HepG2 (cell line): ENCODE data around the gene MRPL20. TPM values are rescaled to one million over a fixed set of nuclear protein-coding genes. Genes with fewer than 3 reads are reported as not detected.

ENCODE experiments used
- CAMTA2 ChIP-seq: sonication (generic); formaldehyde crosslinking; IDR thresholded peaks from 2 replicates; pipeline ENCODE4 v1.4.0; 2020; ENCODE audit warnings: mild to moderate bottlenecking, missing genetic modification reagents, borderline replicate concordance
- HMG20B ChIP-seq: conservative IDR thresholded peaks from 2 replicates; pipeline ENCODE4 v1.6.1; 2016; ENCODE audit warnings: missing genetic modification reagents, missing compliant biosample characterization
- HMGXB3 ChIP-seq: sonication (generic); formaldehyde crosslinking; IDR thresholded peaks from 2 replicates; pipeline ENCODE4 v1.4.0; 2020; ENCODE audit warnings: missing genetic modification reagents, borderline replicate concordance
- NR2F1 ChIP-seq, 2 experiments: fragments of 450-650 bp in 1 of 2; formaldehyde crosslinking in 1 of 2; IDR thresholded peaks; 2 replicates each; pipeline versions ENCODE4 v1.5.0 to v1.6.1; 2016 to 2020; ENCODE audit warnings: mild to moderate bottlenecking in 1 of 2, missing compliant biosample characterization in 1 of 2, missing genetic modification reagents in 1 of 2, moderate library complexity in 1 of 2
- POLR2AphosphoS5 ChIP-seq: IDR thresholded peaks from 2 replicates; pipeline ENCODE4 v1.6.1; 2012; ENCODE audit warnings: low read depth, low read length
- SIX1 ChIP-seq: sonication (generic); formaldehyde crosslinking; IDR thresholded peaks from 2 replicates; pipeline ENCODE4 v1.4.0; 2020; ENCODE audit warnings: missing genetic modification reagents, borderline replicate concordance
- YEATS4 ChIP-seq: sonication (generic); formaldehyde crosslinking; IDR thresholded peaks from 2 replicates; pipeline ENCODE4 v1.4.0; 2020; ENCODE audit warnings: missing genetic modification reagents, borderline replicate concordance
- ZC3H4 ChIP-seq: sonication (generic); formaldehyde crosslinking; IDR thresholded peaks from 2 replicates; pipeline ENCODE4 v1.4.0; 2020; ENCODE audit warnings: missing genetic modification reagents, borderline replicate concordance
- ZFP36L1 ChIP-seq: sonication (generic); formaldehyde crosslinking; IDR thresholded peaks from 2 replicates; pipeline ENCODE4 v1.8.0; 2022; ENCODE audit warnings: mild to moderate bottlenecking, missing genetic modification reagents, moderate library complexity
- ZIK1 ChIP-seq: sonication (generic); formaldehyde crosslinking; IDR thresholded peaks from 2 replicates; pipeline ENCODE4 v1.5.0; 2020; ENCODE audit warnings: mild to moderate bottlenecking, low read depth, missing genetic modification reagents, borderline replicate concordance
- ZNF232 ChIP-seq: sonication (generic); formaldehyde crosslinking; IDR thresholded peaks from 2 replicates; pipeline ENCODE4 v1.4.0; 2020; ENCODE audit warnings: missing genetic modification reagents, borderline replicate concordance
- ZNF44 ChIP-seq: sonication (generic); formaldehyde crosslinking; IDR thresholded peaks from 2 replicates; pipeline ENCODE4 v1.5.1; 2020; ENCODE audit warnings: mild to moderate bottlenecking, missing genetic modification reagents
- ZNF550 ChIP-seq: sonication (generic); formaldehyde crosslinking; IDR thresholded peaks from 2 replicates; pipeline ENCODE4 v1.4.0; 2020; ENCODE audit warnings: mild to moderate bottlenecking, missing genetic modification reagents, borderline replicate concordance
- polyA plus RNA-seq, 8 experiments: library from polyadenylated mRNA; depleted of rRNA in 3 of 8; stranded (reverse) in 7 of 8; unstranded in 1 of 8; fragments of >200 nt; fragmentation: Illumina TruSeq in 4 of 8; extraction: Trizol in 4 of 8; gene quantifications; 2 replicates each; pipeline versions ENCODE4 v1.2.1 to v1.2.3, GENCODE V29; 2011 to 2016; ENCODE audit warnings: low read depth in 4 of 8, missing spikeins in 1 of 8, mixed read lengths in 1 of 8; ENCODE audit not compliant: insufficient read depth in 1 of 8
- total RNA-seq, 5 experiments: library from RNA; depleted of rRNA; stranded (reverse); fragments of >200 nt; fragmentation: Illumina TruSeq; extraction: Trizol; gene quantifications; 2 replicates each; pipeline ENCODE4 v1.2.3, GENCODE V29; 2016; ENCODE audit warnings: low read depth in 1 of 5
- TF ChIP-seq, protein P1 (sequence below): sonication (generic); formaldehyde crosslinking; IDR thresholded peaks from 2 replicates; pipeline ENCODE4 v1.8.1; 2023; ENCODE audit warnings: mild to moderate bottlenecking, moderate library complexity, missing genetic modification reagents
- TF ChIP-seq, protein P2 (sequence below): sonication (generic); formaldehyde crosslinking; IDR thresholded peaks from 2 replicates; pipeline ENCODE4 v1.4.0; 2020; ENCODE audit warnings: mild to moderate bottlenecking, missing genetic modification reagents
- TF ChIP-seq, protein P3 (sequence below): sonication (generic); formaldehyde crosslinking; IDR thresholded peaks from 2 replicates; pipeline ENCODE4 v1.4.0; 2020; ENCODE audit warnings: missing genetic modification reagents
- TF ChIP-seq, protein P4 (sequence below): sonication (generic); formaldehyde crosslinking; IDR thresholded peaks from 2 replicates; pipeline ENCODE4 v1.4.0; 2020; ENCODE audit warnings: low read depth, mild to moderate bottlenecking, missing genetic modification reagents

The MRPL20 gene
- total and polyA plus RNA-seq, 2 of the 13 experiments (the other 11 are each of a cell fraction or from before 2014, with no cell fraction given) = 59.2 to 127 TPM

DNA sequence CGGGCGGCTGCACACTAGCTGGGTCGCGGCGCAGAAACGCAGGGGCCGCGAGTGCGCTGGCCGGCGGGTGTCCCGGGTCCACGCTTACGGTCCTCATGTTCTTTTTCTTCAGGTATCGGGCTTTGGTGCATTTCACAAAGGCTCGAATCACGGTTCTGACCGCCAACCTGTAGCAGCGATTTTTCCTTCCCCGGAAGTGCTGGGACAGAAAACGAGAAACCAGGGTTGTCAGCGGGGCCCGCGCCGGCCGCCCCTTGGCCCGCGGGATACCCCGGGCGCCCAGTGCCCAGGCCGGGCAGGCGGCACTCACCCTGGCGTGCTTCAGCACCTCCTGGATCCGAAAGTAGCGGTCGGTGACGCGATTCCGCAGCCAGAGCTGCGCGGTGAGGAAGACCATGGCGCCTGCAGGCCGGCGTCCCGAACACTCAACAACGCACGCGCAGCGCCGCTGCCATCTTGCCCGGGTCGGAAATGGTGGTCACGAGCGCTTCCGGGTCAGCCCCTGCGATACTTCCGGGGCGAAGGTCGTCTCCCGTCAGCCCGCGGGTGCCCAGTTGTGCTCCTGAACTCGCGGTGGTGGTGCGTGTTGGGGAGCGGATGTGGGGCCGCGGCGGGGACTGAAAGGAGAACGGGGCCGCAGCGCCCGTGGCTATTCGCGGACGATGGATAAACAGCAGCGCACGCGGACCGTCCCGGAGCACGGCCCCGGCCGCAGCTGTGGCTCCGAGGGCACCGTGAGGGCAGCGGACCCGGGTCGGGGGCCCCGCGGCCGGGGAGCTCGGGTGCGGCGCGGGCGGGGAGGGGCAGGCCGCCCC, at the start of gene MRPL20 (continued):
- TF ChIP-seq HMGXB3 = peak; percentile 68; the same call in 1 of the 2 replicates
- TF ChIP-seq, protein P1, sequence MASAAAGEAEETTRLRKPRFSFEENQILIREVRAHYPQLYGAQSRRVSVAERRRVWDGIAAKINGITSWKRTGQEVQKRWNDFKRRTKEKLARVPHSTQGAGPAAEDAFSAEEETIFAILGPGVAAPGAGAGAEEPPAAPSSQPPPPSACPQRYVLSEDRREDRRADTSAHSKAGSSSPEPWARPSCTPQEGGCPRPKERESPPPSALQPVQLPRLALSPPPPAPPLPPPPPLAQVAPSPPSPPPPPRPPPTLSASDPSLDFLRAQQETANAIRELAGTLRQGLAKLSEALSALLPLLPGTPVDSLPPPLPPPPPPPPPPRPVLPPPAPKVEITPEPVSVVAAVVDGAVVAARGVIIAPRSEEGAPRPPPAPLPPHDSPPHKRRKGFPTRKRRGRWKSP = no peak; the same call in 1 of the 2 replicates
- TF ChIP-seq CAMTA2 (CRISPR knock-in tag) = peak; percentile 84; the same call in 1 of the 2 replicates
- TF ChIP-seq, protein P2, sequence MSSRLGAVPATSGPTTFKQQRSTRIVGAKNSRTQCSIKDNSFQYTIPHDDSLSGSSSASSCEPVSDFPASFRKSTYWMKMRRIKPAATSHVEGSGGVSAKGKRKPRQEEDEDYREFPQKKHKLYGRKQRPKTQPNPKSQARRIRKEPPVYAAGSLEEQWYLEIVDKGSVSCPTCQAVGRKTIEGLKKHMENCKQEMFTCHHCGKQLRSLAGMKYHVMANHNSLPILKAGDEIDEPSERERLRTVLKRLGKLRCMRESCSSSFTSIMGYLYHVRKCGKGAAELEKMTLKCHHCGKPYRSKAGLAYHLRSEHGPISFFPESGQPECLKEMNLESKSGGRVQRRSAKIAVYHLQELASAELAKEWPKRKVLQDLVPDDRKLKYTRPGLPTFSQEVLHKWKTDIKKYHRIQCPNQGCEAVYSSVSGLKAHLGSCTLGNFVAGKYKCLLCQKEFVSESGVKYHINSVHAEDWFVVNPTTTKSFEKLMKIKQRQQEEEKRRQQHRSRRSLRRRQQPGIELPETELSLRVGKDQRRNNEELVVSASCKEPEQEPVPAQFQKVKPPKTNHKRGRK (CRISPR knock-in tag) = no peak
- TF ChIP-seq ZNF550 = no peak
- TF ChIP-seq SIX1 (CRISPR knock-in tag) = no peak
- TF ChIP-seq, protein P3, sequence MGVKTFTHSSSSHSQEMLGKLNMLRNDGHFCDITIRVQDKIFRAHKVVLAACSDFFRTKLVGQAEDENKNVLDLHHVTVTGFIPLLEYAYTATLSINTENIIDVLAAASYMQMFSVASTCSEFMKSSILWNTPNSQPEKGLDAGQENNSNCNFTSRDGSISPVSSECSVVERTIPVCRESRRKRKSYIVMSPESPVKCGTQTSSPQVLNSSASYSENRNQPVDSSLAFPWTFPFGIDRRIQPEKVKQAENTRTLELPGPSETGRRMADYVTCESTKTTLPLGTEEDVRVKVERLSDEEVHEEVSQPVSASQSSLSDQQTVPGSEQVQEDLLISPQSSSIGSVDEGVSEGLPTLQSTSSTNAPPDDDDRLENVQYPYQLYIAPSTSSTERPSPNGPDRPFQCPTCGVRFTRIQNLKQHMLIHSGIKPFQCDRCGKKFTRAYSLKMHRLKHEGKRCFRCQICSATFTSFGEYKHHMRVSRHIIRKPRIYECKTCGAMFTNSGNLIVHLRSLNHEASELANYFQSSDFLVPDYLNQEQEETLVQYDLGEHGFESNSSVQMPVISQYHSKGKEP (CRISPR knock-in tag) = peak; percentile 66; the same call in 1 of the 2 replicates
- TF ChIP-seq ZC3H4 (CRISPR knock-in tag) = peak; percentile 78; the same call in 1 of the 2 replicates
- TF ChIP-seq, protein P4, sequence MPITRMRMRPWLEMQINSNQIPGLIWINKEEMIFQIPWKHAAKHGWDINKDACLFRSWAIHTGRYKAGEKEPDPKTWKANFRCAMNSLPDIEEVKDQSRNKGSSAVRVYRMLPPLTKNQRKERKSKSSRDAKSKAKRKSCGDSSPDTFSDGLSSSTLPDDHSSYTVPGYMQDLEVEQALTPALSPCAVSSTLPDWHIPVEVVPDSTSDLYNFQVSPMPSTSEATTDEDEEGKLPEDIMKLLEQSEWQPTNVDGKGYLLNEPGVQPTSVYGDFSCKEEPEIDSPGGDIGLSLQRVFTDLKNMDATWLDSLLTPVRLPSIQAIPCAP (CRISPR knock-in tag) = peak; percentile 53; the same call in 1 of the 2 replicates
- TF ChIP-seq HMG20B (CRISPR knock-in tag) = no peak
- TF ChIP-seq ZIK1 (CRISPR knock-in tag) = peak; percentile 89; the same call in 1 of the 2 replicates
- no peak for TF ChIP-seq ZFP36L1 (CRISPR knock-in tag)
- no peak for TF ChIP-seq ZNF232
- peak; percentile 97 for TF ChIP-seq YEATS4 (CRISPR knock-in tag)
- peak; percentile 16 to 65; a peak in 2 of 4 replicates for TF ChIP-seq NR2F1 (CRISPR knock-in tag; IDR thresholded peaks at IDR 0.05)
- TF ChIP-seq POLR2AphosphoS5 = peak; percentile 94
- peak; percentile 53; the same call in 1 of the 2 replicates for TF ChIP-seq ZNF44 (CRISPR knock-in tag)
